Rectal smooth muscle tissue (tissue), 1 donor: Measurements from ENCODE around the gene NEGR1.

Source experiments
- H3K27ac ChIP-seq: one replicate; pipeline ENCODE4 v1.7.0; 2013; ENCODE audit warnings: low read depth, low read length, inconsistent platforms
- H3K27me3 ChIP-seq: one replicate; pipeline ENCODE4 v1.7.0; 2013; ENCODE audit warnings: low read length; ENCODE audit not compliant: control insufficient read depth, insufficient read depth
- H3K36me3 ChIP-seq: one replicate; pipeline ENCODE4 v1.7.0; 2013; ENCODE audit warnings: low read length; ENCODE audit not compliant: control insufficient read depth, insufficient read depth
- H3K4me1 ChIP-seq: one replicate; pipeline ENCODE4 v1.7.0; 2013; ENCODE audit warnings: low read length; ENCODE audit not compliant: control insufficient read depth, insufficient read depth
- H3K4me3 ChIP-seq: one replicate; pipeline ENCODE4 v1.7.0; 2013; ENCODE audit warnings: low read length
- H3K9ac ChIP-seq: one replicate; pipeline ENCODE4 v1.7.0; 2013; ENCODE audit warnings: low read length

NEGR1 gene

DNA sequence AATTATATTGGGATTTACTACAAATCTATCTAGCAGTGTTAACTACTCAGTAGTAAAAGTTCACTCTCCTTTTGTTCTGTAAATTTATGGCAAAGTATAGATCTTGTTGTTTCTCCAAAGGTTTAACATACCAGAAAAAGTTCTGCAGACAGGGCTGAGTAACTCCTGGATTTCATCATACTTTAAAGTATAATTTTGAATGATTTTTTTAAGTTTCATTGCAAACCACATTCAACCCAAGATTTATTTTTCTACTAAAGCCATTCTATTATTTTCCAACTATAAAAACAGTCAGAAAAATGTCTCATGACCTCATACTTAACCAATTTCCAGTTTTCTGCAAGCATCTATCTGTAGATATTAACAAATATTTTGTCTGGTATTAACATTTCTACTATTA is 615.7 kb downstream of the NEGR1 start:
- Histone ChIP-seq H3K27me3 (no peaks in the 10 kb centered on the region), H3K36me3 (no peaks in the 10 kb centered on the region), H3K9ac (no peak overlapping the region), H3K4me3 (no peak overlapping the region), H3K27ac (no peak overlapping the region), H3K4me1 (no peaks in the 10 kb centered on the region)

DNA sequence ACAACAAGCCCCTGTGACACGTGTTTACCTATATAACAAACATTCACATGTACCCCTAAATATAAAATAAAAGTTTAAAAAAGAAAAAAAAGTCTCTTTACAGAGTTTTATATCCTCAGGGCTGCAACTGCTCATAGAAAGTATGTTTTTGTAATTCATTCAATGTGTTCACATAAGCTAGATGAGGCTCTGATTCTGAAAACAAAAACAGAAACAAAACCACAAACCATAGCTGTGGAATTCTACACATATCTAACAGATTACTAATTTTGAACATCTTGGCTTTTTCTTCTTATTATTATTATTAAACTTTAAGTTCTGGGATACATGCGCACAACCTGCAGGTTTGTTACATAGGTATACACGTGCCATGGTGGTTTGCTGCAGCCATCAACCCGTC is 621.9 kb downstream of the NEGR1 start:
- H3K4me3 ChIP-seq = no peak overlapping the region
- H3K27me3 ChIP-seq = no peaks in the 10 kb centered on the region
- H3K9ac ChIP-seq = no peak overlapping the region
- H3K36me3 ChIP-seq = no peaks in the 10 kb centered on the region
- H3K27ac ChIP-seq = no peak overlapping the region
- H3K4me1 ChIP-seq = no peaks in the 10 kb centered on the region

DNA sequence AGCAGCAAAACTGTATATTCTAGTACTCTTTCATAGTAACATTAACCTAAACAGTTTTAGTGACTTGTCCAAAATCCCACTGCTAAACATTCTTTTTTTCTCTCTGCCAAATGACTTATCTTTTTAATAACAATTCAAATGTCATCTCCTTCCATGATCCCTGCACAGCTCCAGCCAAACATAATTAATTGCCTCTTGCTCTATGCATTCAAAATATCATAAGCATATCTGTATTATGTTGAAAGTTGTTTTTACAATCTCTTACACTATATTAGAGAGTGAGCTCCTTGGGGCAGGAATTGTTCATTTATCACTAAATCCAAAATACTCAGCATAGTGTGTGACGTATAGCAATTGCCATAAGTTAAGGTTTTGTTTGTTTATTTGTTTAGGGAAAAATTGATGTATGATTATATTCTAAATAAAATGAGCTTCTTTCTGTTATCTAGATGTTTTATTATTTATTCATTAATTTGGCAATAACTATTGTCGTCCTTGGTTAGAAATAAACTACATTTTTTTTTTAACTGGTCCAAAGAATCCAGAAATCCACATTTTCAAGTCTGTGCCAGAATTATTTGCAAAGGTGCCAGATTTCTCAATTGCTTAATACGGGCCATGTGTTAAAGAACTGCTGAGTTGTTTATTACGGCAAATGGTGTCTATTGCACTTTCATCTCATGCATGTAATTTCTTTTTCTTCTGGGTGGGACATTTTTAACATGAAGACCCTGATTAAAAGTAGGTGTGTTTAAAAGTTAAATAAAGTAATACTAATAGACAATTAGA is 624.3 kb downstream of the NEGR1 start:
- Histone ChIP-seq H3K4me1 (no peaks in the 10 kb centered on the region), H3K27ac (no peak overlapping the region), H3K36me3 (no peaks in the 10 kb centered on the region), H3K27me3 (no peaks in the 10 kb centered on the region), H3K4me3 (no peak overlapping the region), H3K9ac (no peak overlapping the region)

DNA sequence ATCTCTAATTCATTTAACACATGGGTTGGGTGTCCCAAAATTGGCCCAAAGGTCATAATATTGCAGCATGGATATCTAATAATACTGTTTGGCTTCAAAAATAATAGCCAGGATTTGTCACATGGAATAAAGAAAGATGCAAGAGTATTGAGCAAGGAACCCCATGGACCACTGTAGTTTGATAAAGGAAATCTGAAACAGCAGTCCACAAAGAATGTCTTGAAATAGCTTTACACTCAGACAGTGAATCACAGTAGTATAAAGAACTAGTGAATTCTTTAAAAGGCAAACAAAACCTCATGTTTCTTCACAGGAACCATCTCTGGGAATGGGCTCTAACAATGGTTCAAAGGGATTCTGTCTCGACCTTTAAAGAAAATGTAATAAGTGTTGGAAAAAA is 625.4 kb downstream of the NEGR1 start:
- no peak overlapping the region for H3K4me3 ChIP-seq
- H3K27ac ChIP-seq = no peak overlapping the region
- H3K36me3 ChIP-seq = no peaks in the 10 kb centered on the region
- H3K27me3 ChIP-seq = no peaks in the 10 kb centered on the region
- no peaks in the 10 kb centered on the region for H3K4me1 ChIP-seq
- no peak overlapping the region for H3K9ac ChIP-seq

DNA sequence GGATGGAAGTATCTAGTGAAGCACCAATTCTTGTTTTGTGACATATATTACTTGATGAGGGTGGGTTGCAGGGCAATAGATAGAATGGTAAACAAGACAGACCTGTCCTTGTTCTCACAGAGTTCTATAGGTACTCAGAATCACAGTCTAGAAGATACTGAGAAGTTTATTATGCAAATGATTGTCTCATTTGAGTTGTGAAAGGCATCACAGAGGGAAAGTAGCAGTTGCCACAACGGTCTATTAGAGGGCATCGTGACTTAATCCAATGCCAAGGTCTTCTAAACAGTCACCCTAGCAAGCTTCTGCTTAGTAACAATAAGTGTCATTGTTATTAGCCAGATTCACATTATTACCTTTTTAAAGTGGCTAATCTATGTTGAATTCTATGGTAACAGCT is 626.7 kb downstream of the NEGR1 start:
- Histone ChIP-seq H3K27me3 (no peaks in the 10 kb centered on the region), H3K27ac (no peak overlapping the region), H3K4me3 (no peak overlapping the region), H3K4me1 (no peaks in the 10 kb centered on the region), H3K36me3 (no peaks in the 10 kb centered on the region), H3K9ac (no peak overlapping the region)

DNA sequence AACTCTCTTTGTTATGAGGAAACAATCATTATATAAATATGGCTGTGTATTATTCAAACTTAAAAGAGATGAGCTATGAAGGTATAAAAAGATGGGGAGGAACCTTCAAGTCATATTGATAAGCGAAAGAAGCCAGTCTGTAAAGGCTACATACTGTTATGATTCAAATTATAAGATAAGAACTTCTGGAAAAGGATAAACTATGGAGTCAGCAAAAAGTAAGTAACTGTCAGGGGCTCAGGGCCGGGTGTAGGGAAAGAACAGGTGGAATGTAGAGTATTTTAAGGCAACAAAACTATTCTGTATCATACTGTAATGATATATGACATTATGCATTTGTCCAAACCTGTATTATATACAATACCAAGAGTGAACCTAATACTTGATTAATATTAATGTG is 628.4 kb downstream of the NEGR1 start:
- Histone ChIP-seq H3K27ac (no peak overlapping the region), H3K4me3 (no peak overlapping the region), H3K9ac (no peak overlapping the region), H3K27me3 (no peaks in the 10 kb centered on the region), H3K36me3 (no peaks in the 10 kb centered on the region), H3K4me1 (peaks cover 11% of the 10 kb centered on the region)

DNA sequence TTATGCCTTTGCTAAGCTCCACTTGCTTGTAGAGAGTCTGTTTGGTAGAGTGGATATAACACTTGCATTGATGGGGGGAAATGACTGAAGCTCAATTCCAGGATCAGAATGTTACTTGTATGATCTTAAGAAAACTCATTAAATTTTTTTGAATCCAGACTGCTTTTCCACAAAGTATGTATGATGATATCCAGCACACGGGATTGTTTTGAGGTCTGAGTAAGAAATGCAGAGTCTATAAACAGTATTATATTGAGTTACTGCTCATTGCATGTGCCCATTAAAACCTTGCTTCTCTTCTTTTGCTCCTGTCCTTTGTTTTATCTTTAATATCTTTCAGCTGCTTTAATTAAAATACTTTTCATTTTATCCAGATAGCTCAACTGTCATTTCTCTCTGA is 631.1 kb downstream of the NEGR1 start:
- Histone ChIP-seq H3K27me3 (no peaks in the 10 kb centered on the region), H3K27ac (no peak overlapping the region), H3K4me1 (peaks cover 14% of the 10 kb centered on the region), H3K4me3 (no peak overlapping the region), H3K36me3 (no peaks in the 10 kb centered on the region), H3K9ac (no peak overlapping the region)

DNA sequence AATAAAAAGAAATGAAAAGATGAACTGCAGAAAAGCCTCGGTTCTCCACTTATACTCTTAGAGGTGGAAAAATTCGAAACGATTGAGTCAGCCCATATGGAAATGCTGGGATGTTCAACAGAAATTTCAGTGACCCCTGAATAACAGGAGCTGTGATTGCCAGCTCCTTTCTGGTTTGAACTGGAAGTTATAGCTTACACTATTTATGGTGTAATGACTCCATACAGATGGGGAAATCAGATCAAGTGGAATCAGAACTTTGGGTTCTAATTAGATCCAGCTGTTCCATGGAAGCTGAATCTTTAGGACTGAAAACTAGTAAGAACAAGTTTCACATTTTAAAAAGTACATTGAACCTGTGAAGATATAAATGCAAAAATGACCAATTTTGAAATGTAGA is 632.2 kb downstream of the NEGR1 start:
- Histone ChIP-seq H3K4me1 (peaks cover 14% of the 10 kb centered on the region), H3K36me3 (no peaks in the 10 kb centered on the region), H3K4me3 (no peak overlapping the region), H3K27ac (no peak overlapping the region), H3K9ac (no peak overlapping the region), H3K27me3 (no peaks in the 10 kb centered on the region)

DNA sequence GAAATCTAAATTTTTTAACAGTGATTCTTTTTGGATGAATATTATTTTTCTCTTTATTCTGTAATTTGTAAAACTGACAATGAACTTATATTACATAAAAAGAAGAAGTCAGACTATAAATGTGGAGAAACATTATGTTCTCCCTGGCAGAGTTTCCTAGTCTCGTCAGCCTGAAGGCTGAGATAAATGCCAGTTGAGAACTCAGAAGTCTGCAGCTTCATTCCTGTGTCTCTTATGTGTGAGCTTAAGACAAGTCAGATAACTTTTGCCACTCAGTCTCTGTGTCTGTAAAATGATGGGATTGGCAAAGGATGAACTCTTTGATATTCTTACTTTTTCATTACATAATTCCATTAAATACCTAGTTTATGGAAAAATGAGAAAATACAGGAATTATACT is 632.7 kb downstream of the NEGR1 start:
- Histone ChIP-seq H3K27me3 (no peaks in the 10 kb centered on the region), H3K27ac (no peak overlapping the region), H3K36me3 (no peaks in the 10 kb centered on the region), H3K4me3 (no peak overlapping the region), H3K9ac (no peak overlapping the region), H3K4me1 (peaks cover 14% of the 10 kb centered on the region)

DNA sequence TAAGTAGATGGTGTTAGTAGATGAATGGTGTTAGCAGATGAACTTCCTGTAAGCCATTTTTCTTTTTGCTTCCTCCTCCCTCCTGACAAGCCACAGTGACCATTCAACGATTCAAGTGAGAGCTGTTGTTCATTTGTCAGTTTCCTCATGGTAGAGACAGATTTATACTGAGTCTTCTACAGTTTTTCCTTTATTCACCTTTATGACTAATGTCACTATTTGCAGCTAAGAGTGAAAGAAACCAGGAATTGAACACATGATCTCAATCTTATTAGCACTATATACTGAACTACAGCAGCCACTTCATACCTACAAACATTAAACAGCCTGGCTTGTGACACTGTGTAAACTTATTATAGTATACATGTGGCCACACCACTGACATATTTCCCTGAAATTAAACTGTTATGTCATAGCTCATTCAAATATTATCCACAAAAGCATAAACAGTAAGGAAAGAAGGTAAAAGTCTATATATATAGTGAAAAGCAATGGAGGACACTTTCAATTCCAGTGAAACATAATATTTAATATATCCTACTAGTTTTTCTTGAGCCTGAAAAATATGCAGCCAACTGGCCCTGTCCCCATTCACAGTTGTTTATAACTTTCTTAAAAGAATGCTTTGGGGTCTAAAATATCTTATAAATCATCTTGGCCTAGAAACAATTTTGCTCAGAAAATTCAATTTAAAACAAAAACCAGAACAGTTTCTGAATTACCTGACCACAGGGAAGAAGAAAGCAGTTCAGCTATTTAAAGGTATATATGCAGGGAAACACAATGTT is 634.6 kb downstream of the NEGR1 start:
- no peak overlapping the region for H3K27ac ChIP-seq
- no peaks in the 10 kb centered on the region for H3K27me3 ChIP-seq
- H3K9ac ChIP-seq = no peak overlapping the region
- no peak overlapping the region for H3K4me3 ChIP-seq
- peaks cover 14% of the 10 kb centered on the region for H3K4me1 ChIP-seq
- no peaks in the 10 kb centered on the region for H3K36me3 ChIP-seq

DNA sequence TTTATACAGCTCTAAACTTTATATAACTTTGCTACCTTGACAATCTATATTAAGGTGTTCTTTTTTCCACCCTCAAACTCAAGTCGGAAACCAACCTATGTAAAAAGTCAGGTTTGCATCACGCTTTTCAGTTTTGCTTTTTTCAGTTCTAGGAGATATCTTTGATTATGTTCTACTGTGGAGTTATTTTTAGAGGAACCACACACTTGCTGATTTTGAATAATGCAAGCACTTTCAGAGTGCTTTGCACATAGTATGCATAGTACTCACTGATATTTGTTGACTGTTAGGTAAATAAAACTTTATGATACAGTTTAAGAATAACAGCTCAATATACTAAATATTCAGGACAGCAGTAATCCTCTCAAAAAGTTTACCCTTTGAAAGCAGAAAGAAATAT is 637.3 kb downstream of the NEGR1 start:
- Histone ChIP-seq H3K4me3 (no peak overlapping the region), H3K9ac (no peak overlapping the region), H3K36me3 (no peaks in the 10 kb centered on the region), H3K27ac (no peak overlapping the region), H3K4me1 (peaks cover 10% of the 10 kb centered on the region), H3K27me3 (no peaks in the 10 kb centered on the region)

DNA sequence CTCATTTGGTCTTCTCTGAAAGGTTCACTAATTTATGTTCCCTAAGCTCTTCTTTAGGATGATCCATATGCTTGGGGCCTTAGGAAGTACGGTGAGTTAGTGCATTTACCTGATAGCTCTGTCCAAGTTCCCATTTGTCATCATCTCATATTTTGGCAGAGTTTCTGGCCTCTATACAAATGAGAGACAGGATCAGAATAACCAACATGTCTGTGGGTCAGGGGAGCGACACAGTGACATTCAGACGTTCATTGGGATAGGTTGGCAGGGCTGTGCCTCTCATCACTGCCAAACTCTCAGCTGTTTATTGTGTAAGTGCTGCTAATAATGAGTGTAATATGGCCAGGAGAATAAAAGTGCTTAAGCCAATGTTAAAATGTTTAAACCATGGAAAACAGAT is 640.4 kb downstream of the NEGR1 start:
- no peak overlapping the region for H3K9ac ChIP-seq
- no peaks in the 10 kb centered on the region for H3K27me3 ChIP-seq
- no peak overlapping the region for H3K4me3 ChIP-seq
- H3K27ac ChIP-seq = no peak overlapping the region
- no peaks in the 10 kb centered on the region for H3K36me3 ChIP-seq
- no peaks in the 10 kb centered on the region for H3K4me1 ChIP-seq

DNA sequence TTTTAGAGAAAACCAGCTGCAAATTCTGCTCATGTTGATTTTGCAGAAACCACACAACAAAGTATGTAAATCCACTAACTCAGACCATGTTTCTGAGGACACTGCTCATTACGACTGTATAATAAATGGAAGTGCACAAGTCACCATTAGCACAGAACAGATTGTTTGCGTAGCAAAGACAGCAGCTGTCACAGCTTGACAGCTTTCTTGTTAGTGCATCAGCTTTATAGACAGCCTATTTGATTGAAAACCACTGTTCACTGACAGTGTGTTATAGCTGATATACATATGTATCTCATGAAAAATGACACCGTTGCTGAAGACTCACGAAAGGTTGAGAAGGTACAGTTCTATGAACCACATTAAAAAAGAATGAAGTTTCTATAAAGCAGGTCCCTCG is 641.3 kb downstream of the NEGR1 start:
- no peaks in the 10 kb centered on the region for H3K27me3 ChIP-seq
- no peak overlapping the region for H3K4me3 ChIP-seq
- H3K9ac ChIP-seq = no peak overlapping the region
- H3K36me3 ChIP-seq = no peaks in the 10 kb centered on the region
- no peaks in the 10 kb centered on the region for H3K4me1 ChIP-seq
- H3K27ac ChIP-seq = no peak overlapping the region
